ENCODE data around the gene AMBRA1.

AMBRA1 gene

DNA sequence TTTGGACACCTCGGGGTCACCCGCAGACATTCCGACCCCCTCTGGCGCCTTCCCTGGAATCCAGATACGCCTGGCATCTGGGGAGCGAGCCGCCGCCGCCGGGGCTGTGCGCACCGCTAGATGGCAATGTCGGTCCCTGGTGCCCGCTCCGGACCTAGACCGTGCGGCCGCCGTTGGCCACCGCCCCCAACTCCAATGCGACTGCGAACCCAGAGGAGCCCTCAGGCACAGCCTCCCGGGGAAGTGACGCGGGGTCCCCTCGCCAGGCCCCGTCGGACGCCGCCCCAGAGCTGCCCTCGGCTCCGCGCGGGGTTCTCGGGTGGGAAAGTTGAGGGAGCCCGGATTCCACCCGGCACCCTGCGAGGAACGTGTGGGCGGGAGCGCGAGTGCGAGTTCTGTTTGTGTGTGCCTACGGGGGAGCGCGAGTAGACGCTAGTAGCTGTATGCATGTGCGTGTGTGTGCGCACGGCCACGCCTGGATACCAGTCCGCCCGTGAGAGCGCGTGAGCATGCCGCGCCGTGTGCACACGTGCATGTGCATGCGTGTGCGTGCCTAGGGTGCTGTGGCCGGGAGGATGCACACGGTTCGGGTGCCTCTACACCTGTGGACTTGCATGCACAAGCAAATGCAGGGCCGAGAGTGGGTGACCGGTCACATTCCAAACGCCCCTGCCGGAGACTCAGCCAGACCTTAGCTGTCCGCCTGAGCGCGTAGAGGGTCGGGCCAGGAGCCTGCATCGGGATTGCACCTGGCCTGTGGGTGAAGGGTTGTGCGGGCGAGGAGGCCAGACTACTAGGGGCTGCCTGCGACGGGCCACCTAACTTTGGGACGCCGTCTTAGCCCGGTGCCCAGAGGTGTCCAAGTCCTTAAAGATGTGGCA, 204.1 kb downstream of the AMBRA1 start:
- H3K4me3 ChIP-seq (ENCODE audit: low read length): peak overlapping the region; percentile 38; the same call in 1 of the 2 replicates
- no peak for TF ChIP-seq ZNF274 (IDR thresholded peaks at IDR 0.05; ENCODE audit: low read depth, low read length)

DNA sequence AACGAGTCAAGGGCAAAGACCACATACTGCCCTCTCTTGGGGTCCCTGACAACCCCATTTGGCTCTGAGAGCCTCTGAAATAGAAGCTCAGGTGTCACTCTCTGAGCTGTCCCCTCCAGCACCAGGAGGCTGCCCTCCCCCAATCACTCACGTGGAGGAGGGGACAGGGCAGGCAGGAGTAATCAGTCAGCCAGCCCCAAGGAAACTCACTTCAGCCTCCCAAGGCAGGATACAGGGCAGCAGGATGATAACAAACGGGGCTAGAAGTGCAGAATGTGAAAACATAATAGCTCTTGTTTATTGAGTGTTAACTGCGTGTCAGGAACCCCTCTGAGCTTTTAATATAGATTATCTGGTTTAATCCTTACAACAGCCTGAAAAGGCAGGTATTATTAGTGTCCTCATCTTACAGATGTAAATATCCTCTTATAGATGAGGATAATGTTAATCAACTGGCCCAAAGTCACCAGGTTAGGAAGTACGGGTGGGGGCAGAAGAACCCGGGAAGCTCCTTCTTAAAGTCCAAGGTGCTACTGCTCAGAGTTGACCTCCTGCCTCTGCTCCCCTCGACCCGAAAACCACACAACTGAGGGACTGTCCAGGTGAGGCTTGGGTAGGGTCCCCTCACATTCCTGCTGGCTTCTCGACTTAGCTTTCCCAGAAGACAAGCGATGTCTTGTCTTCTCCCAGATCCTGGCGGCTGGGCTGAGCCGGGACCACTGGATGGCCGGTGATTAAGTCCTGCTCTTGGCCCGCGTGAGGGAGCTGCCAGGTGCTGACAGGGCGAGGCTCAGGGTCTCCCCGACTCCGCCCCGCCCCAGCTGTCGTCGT, 205.0 kb downstream of the AMBRA1 start:
- no peak for TF ChIP-seq ZNF274 (IDR thresholded peaks at IDR 0.05; ENCODE audit: low read depth, low read length)
- no peak overlapping the region for H3K4me3 ChIP-seq (ENCODE audit: low read length)

DNA sequence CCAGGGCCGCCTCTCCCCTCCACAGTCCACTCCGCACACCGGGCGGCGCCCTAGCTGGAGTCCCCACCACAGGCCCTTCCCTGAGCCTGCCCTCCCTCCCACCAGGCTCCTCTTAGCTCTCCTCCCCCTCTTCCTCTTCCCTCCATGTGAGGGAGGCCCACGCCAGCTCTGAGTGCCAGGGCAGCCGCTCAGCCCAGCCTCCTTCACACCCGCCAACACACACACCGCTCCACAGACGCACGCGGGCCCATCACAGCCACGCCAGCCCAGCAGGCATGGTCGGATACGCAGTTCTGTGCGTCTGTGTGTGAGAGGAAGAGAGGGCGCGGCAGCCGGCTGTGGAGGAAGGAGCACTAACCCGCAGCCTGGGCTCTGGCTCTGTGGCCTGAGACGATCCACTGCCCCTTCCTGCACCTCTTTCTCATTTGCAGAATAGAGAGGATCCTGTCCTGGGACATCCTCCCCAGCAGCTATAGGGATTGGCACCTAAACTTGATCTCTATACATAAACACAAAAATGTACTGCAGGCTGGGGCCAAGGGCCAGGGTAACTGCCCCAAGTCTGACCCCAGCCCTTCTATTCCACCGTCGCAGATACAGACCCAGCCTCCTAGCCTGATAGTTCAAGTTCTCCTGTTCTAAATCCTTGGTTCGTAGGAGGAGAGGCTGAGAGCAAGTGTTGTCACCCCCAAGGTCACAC, 205.8 kb downstream of the AMBRA1 start:
- H3K4me3 ChIP-seq (ENCODE audit: low read length): no peak overlapping the region
- no peak for TF ChIP-seq ZNF274 (IDR thresholded peaks at IDR 0.05; ENCODE audit: low read depth, low read length)

DNA sequence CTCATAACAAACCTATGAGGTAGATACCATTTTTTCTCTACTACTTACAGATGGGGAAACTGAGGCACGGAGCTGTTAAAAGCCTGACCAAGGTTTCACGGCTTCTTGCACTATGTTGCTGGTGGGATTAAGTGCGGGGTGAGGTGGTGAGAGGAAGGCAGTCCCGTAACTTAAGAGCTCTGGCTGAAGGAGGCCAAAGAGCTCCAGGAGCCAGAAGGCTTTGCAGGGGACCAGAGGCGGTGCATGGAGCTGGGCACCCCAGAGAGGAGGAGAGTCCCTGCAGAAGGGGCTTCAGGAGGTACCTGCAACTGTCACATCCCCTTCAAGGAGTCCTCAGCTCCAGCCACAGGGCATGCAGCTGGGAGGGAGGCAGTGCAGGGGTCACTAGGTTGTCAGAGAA, 206.4 kb downstream of the AMBRA1 start:
- no peak for TF ChIP-seq ZNF274 (IDR thresholded peaks at IDR 0.05; ENCODE audit: low read depth, low read length)
- H3K4me3 ChIP-seq (ENCODE audit: low read length): no peak overlapping the region

DNA sequence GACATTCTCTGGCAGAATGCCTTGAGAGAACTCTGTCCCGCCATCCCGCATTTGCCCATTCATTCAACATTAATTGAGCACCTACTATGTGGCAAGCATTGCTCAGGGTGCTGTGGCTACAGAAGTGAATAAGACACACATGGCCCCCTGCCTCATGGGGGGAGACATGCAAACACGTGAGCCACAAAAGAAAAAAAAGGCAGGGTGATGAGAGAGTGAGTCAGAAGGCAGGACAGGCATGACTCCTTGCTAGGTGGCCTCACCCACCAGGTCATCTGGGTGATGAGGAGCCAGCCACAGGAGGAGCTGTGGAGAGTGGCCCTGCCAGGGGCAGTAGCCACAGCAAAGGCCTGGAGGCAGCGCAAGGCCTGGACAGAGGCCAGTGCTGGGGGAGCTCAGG, 207.1 kb downstream of the AMBRA1 start:
- no peak for TF ChIP-seq ZNF274 (IDR thresholded peaks at IDR 0.05; ENCODE audit: low read depth, low read length)
- H3K4me3 ChIP-seq (ENCODE audit: low read length): no peak overlapping the region

DNA sequence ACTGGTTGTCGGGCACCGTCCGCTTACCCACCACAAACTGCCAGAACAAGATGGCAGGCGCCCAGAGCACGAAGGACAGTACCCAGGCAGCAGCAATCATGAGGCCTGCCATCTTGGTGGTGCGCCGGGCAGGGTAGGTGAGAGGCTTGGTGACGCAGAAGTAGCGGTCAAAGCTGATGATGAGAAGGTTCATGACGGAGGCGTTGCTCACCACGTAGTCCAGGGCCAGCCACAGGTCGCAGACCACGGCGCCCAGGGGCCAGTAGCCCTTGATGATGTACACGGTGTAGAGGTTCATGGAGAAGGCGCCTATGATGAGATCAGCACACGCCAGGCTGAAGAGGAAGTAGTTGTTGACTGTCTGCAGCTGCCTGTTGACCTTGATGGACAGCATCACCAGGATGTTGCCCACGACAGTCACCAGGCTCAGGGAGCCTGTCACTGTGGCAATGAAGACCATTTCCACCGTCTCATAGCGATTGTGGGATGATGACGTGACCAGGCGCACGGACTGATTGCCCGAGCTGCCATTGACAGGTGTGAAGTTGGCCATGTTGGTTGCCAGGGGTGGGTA, 207.7 kb downstream of the AMBRA1 start:
- H3K4me3 ChIP-seq (ENCODE audit: low read length): no peak overlapping the region
- TF ChIP-seq ZNF274 (IDR thresholded peaks at IDR 0.05; ENCODE audit: low read depth, low read length): no peak

DNA sequence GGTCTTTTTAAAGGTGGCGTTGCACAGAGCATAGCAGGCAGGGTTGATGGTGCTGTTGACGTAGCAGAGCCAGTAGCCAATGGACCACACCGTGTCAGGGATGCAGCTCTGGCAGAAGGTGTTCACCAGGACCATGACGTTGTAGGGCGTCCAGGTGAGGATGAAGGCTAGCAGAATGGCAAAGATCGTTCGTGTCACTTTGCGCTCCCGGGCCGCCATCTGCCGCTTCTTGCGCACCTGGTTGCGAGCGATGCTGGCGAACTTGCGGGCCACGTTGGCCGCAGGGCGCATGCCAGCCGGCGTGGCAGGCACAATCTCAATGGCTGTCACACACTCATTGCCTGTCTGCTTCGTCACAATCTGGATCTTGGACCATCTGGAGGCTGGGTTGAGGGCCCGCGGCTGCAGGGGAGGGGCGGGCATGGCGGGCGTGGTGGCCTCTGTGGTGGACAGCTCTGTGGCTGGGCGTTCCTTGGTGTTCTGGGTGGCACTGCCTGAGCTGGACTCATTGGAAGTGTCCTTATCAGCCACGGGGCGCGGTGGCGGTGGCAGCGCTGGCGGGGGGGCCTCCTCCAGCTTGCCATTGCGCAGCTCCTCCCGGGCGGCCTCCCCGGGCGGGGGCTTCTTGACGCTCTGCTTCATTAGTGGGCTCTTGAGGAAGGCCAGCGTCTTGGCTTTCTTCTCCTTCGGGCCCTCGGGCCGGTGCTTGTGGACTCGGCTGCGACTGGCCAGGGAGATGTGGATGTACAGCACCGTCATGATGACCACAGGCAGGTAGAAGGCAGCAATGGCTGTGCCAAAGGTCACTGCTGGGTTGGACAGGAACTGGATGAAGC, 208.4 kb downstream of the AMBRA1 start:
- no peak overlapping the region for H3K4me3 ChIP-seq (ENCODE audit: low read length)
- TF ChIP-seq ZNF274 (IDR thresholded peaks at IDR 0.05; ENCODE audit: low read depth, low read length): no peak

DNA sequence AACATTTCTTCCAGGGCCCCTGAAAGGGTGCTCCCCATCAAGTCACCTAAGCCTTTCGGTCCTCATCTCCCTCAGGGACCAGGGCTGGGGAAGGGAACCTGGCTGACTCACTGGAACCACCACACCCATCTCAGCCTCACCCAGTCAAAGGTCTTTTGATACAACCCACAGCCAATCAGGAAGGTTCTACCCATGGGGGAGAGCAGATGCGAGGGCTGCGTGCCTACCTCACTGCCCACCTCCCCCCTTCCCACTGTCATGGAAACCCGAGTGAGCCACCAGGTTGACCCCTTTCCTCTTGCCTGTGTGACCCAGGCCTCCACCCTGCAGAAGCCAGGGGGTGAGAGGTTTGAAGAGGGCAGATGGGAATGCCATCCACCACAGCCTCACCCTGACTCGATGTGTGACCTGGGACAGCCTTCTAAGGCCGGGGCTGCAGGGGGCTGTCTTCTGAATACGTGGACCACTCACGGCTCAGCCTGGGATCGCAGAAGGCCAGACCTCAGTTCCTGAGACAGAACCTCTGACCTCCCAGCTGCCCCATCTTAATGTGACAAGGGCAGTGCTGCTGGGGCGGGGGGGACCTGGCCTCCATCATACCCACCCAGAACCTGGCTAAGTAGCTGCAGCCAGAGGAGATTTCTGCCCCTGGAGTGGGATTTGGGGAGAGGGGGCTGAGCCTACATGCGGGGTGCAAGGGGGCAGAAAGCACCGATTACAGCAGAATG, 209.7 kb downstream of the AMBRA1 start:
- no peak overlapping the region for H3K4me3 ChIP-seq (ENCODE audit: low read length)
- TF ChIP-seq ZNF274 (IDR thresholded peaks at IDR 0.05; ENCODE audit: low read depth, low read length): no peak

DNA sequence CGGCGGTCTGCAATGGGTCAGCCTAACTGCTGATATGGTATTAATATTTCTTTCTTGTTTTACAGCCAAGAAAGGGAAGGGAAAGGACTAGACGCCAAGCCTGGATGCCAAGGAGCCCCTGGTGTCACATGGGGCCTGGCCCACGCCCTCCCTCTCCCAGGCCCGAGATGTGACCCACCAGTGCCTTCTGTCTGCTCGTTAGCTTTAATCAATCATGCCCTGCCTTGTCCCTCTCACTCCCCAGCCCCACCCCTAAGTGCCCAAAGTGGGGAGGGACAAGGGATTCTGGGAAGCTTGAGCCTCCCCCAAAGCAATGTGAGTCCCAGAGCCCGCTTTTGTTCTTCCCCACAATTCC, 210.4 kb downstream of the AMBRA1 start:
- no peak overlapping the region for H3K4me3 ChIP-seq (ENCODE audit: low read length)
- TF ChIP-seq ZNF274 (IDR thresholded peaks at IDR 0.05; ENCODE audit: low read depth, low read length): no peak

DNA sequence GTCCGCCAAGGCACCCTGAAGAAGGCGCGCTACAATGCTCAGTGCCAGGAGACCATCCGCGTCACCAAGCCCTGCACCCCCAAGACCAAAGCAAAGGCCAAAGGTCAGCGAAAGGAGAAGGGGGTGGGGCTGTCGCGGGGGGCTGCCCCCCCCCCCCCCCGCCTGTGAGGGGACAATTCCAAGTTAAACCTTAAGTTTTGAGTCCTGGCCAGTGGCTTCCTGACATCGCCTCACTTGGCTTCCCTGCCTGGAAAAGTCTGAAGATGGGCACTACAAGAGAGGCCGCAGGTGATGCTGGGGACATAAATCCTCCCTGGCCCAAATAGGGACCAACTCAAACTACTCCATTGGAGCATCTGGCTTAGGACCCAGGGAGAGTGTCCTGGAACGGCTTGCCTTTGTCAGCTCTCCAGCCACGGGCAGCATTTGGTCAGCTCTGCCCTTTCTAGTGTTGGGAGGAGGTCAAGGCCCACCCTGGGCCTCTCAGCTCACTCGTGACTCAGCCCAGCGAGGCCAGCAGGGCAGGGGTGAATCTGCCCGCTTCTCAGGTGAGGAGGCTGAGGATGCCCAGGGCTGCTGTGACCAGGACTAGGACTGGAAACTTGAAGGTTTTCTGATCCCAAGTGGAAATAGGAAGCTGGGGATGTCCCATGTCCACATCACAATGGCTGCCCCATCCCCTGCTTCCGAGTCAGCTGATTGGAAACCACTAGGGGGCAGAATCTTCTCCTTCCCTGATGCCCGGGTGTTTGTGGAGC, 211.0 kb downstream of the AMBRA1 start:
- TF ChIP-seq ZNF274 (IDR thresholded peaks at IDR 0.05; ENCODE audit: low read depth, low read length): no peak
- no peak overlapping the region for H3K4me3 ChIP-seq (ENCODE audit: low read length)

DNA sequence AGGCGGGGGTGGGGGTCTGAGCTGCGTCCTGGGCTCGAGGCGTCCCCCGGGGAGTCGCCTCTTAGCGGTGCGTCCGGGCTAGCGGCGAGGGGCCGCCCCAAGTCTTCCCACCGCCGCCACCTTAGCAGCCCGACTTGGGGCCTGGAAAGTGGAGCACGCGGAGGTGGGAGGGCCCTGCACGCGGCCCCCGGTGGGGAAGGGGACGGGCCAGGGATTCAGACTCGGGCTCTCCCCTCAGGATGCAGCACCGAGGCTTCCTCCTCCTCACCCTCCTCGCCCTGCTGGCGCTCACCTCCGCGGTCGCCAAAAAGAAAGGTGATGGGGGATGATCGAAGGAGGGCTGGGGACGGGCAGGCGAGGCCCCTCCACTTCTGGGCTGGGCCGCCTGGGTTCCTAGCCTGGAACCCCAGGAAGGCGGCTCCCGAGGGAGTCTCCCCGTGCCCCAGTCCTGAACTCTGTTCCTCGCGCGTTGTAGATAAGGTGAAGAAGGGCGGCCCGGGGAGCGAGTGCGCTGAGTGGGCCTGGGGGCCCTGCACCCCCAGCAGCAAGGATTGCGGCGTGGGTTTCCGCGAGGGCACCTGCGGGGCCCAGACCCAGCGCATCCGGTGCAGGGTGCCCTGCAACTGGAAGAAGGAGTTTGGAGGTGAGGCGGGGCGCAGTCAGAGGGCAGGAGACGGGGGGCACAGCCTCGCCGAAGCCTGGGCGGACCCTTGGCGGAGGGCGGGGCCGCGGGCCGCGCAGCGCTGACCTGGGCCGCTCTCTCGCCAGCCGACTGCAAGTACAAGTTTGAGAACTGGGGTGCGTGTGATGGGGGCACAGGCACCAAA, 211.8 kb downstream of the AMBRA1 start:
- H3K4me3 ChIP-seq (ENCODE audit: low read length): peak overlapping the region; percentile 55
- no peak for TF ChIP-seq ZNF274 (IDR thresholded peaks at IDR 0.05; ENCODE audit: low read depth, low read length)

Measured in GM08714 (cell line).